Fibroblast of gingiva (primary cell): Measurements from ENCODE around the gene ILF3.

ENCODE experiments used
- DNase-seq: peaks from one replicate; pipeline ENCODE4 v3.0.0-alpha.2; 2011; ENCODE audit warnings: low read depth

Gene ILF3

DNA sequence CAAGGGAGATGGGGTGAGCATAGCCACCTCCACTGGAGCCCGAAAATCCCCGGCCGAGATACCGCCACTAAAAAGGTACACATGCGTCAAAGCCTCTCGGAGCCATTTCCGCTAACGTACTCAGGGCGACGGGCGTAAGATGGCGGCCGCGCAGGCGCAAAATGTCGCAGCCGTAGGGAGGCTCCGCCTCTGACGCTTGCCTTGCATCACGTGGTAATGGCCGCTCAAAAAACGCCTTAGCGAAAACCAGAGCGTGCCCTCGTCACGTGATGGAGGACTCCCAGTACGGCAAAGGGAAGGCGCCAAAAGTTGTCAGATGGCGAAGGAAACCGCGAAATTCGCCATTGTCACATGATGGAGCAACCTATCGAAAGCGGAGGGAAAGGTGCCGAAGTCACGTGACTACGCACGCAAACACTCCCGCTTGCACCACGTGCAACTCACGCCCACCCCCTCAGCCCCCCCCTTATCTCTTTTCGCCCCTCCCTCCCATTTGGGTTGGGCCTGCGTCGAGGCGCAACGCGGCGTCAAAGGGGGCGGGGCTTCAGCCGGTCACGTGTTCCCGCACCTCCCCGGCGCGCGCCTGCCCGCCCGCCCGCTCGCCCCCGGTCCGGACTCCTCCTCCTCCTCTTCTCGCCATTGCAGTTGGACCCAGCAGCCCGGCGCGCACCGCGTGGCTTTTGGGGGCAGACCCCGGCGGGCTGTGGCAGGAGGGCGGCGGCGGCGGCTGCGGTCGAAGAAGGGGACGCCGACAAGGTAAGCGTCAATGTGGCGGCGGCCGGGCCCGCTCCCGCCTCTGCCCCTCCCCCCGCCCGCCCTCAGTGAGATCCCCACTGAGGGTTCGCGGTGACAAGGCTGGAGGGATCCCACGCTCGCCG is at the start of gene ILF3:
TSS of gene ILF3 (plus strand) at position 615 of the 878 bp plus-strand sequence. CDS start 16,260 bp downstream, outside the sequence.
- peak; percentile 100 for DNase-seq

GRCh38 chr19:10604460-10604980 is 49.6 kb upstream of the ILF3 start:
- no peak for DNase-seq

GRCh38 chr19:10611907-10612306 is 42.2 kb upstream of the ILF3 start:
- peak; percentile 20 for DNase-seq

- peak; percentile 16 for DNase-seq
Measured at GRCh38 chr19:10612499-10613119, 41.5 kb upstream of the ILF3 start.

GRCh38 chr19:10615429-10616023 is 38.6 kb upstream of the ILF3 start:
- no peak for DNase-seq

DNA sequence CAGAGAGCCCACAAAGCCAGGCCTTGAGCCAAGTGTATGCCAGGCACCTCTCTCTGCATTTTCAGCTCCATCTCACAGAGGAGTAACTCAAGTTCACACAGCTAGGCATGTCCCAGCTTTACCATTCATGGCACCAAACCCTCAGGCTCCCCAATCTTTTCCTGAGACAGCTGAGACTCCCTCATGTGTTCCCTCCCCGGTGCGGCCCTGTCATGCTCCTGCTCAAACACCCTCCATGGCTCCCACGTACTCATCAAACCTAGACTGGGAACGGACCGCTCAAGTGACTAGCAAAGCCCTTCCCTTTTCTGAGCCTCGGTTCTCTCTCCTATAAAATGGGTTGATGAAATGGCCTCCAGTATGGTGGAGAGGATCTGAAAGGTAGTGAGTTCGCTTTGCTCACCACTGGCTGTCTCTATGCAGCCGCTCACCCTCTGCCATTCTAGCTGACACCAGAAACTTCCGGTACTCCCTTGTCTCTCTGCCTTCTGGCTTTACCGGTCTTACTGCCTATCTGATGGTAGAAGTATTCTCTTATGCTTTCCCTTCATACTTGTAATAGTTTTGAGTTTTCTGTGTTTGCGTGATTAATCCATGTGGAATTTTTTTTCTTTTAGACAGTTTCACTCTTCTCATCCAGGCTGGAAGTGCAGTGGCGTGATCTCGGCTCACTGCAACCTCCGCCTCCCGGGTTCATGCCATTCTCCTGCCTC is 36.6 kb upstream of the ILF3 start:
- DNase-seq: peak; percentile 74

- no peak for DNase-seq
Measured at GRCh38 chr19:10618846-10619245, 35.3 kb upstream of the ILF3 start.

- DNase-seq: no peak
Measured at GRCh38 chr19:10620786-10621185, 33.4 kb upstream of the ILF3 start.

GRCh38 chr19:10621966-10622365 is 32.2 kb upstream of the ILF3 start:
- DNase-seq: no peak

DNA sequence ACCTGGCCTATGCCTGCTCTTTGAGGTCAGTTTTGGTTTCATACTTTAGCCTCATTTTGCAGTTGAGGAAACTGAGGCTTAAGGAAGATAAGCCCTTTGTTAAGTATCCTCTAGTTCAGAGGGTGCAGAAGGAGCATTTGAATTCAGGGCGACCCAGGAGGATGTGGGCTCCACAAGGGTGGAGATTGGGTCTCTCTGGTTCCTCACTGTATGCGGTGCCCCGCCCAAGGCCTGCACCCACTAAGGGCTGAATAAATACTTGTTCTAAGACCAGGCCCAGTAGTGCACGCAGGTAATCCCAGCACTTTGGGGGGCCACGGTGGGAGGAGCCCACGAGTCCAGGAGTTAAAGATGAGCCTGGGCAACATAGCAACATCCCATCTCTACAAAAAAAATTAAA is 29.6 kb upstream of the ILF3 start:
- no peak for DNase-seq

DNA sequence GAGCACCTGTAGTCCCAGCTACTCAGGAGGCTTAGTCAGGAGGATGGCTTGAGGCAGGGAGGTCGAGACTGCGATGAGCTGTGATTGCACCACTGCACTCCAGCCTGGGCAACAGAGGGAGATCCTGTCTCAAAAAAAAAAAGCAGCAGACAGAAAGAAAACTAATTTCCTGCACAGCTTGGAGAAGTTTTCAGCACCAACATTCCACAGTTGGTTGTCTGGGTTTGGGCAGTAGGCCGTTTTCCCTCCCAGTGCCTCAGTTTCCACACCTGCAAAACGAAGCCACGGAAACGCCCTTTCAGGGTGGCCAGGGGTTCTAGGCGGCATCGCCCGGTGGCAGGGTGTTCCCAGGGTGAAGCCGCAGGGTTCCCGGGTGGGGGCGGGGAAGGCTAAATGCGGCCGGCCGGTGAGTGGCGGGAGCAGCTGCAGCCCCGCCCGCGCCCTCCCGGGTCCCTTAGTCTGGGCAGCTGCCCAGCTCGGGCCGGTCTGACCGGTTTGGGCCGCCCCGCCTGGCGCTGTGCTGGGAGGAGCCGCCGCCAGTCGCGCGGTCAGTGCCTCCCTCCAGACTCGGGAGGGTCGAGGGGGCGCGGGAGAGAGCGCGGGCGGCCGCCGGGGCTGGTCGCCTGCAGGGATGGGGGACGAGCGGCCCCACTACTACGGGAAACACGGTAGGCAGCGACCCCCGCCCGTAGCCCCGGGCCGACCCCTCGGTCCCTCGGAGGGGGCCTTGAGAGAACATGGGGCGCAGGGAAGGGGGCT is 29.0 kb upstream of the ILF3 start, which contains the start of gene SLC44A2:
TSS of gene SLC44A2 (plus strand) at position 551 of the 759 bp plus-strand sequence. CDS start at position 632, 81 bp downstream.
- peak; percentile 59 for DNase-seq

- DNase-seq: no peak
Measured at GRCh38 chr19:10625762-10626138, 28.4 kb upstream of the ILF3 start.

- no peak for DNase-seq
Measured at GRCh38 chr19:10631874-10632273, 22.3 kb upstream of the ILF3 start.

GRCh38 chr19:10634430-10634829 is 19.7 kb upstream of the ILF3 start:
- no peak for DNase-seq

- DNase-seq: no peak
Measured at GRCh38 chr19:10634963-10635362, 19.2 kb upstream of the ILF3 start.

- DNase-seq: no peak
Measured at GRCh38 chr19:10636304-10636972, 17.7 kb upstream of the ILF3 start.

- DNase-seq: no peak
Measured at GRCh38 chr19:10637894-10638293, 16.3 kb upstream of the ILF3 start.

GRCh38 chr19:10639836-10640235 is 14.3 kb upstream of the ILF3 start:
- no peak for DNase-seq

GRCh38 chr19:10640361-10640760 is 13.8 kb upstream of the ILF3 start:
- DNase-seq: no peak

- no peak for DNase-seq
Measured at GRCh38 chr19:10641248-10641647, 12.9 kb upstream of the ILF3 start.
